NCI-H2227 (cell line): ENCODE data around the gene POFUT2.

Experiments used
- DNase-seq: peaks from one replicate; lab custom pipeline; 2025; ENCODE audit not compliant: unreplicated experiment; lab: John Stamatoyannopoulos, UW

POFUT2 gene

DNA sequence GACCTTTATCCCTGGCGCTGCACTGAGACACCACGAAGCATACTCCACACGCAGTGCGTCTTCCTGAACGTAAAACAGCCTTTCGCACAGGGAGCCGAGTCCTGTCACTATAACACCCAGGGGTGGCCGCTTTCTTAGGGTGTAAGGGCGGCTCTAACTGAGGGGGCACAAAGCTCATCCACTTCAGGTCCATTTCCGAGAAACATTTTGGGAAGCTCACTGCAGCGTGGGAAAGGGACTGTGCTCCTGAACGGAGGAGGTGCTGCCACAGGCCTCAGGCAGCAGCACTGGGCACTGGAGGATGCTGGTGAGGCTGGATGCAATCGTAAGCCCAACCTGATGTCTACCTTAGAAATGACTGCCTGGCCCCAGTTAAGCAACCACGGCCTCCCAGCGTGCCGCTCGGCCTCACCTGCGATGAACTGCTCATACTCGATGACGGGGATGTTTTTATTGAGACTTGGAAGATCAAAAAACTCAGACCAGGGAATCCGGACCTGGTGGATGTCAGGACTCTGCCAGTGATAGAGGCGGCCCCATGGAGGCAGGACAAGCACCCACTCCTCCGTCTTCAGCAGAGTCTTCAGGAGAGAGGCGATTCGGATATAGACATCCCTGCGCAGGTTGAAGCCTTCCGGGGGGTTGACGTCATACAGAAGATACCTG is 2.3 kb downstream of the POFUT2 start:
- no peak for DNase-seq

GRCh38 chr21:45284456-45284741 is 3.3 kb downstream of the POFUT2 start:
- no peak for DNase-seq

DNA sequence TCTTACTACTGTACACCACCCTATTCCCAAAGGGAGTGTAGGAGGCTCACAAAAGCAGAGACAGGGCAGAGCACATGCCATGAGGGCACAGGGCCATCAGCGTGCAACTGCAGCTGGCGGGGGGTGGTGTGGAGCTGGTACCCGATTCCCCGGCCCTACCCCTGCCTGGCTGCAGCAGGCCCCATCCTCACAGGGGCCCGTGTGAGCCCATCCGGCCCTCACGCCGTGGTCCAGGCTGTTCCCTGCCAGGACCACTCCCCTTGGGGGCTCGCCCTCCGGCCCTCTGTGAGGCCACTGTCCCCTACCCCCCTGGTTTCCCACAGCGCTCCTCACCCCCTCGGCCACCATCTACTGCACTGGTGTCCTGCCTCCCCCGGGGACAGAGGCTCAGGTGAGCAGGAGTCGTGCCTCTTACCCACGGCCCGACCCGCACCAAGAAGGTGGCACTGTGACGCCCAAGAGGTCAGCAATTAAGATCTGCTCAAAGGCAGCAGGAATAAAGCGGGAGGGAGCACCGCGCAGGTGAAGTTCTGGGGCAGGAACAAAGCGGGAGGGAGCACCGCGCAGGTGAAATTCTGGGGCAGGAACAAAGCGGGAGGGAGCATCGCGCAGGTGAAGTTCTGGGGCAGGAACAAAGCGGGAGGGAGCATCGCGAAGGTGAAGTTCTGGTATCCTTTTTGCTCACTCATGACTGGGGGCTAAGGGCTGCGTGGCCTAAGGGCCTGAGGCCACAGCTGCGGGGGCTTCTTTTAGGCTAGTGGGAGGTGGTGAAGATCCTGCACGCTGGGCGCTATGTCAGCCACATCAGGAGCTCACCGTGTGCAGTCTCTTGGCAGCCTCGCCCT is 3.9 kb downstream of the POFUT2 start:
- DNase-seq: no peak

- DNase-seq: no peak
These were observed 4.6 kb downstream of the POFUT2 start for GRCh38 chr21:45283035-45283610.

GRCh38 chr21:45282283-45283034 is 5.2 kb downstream of the POFUT2 start:
- no peak for DNase-seq

GRCh38 chr21:45281411-45282282 is 6.0 kb downstream of the POFUT2 start:
- no peak for DNase-seq

DNA sequence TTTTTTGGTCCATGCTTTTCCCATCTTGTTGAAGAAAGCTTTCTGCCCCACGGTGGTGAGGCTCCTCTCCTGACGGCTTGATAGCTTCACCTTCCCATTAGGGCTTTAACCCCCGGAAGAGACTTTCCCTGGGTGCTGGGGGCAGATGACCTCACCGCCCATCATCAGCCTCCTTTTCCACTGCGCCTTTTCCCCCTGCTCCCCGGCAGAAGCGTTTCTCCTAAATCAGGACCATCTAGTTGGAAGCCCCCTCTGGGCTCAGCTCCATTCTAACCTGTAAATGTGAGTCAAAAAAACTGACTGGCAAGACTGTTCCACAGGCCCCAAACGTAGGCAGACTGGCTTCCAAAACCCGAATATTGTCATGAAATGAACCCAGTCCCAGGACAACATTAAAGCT is 6.7 kb downstream of the POFUT2 start:
- no peak for DNase-seq

DNA sequence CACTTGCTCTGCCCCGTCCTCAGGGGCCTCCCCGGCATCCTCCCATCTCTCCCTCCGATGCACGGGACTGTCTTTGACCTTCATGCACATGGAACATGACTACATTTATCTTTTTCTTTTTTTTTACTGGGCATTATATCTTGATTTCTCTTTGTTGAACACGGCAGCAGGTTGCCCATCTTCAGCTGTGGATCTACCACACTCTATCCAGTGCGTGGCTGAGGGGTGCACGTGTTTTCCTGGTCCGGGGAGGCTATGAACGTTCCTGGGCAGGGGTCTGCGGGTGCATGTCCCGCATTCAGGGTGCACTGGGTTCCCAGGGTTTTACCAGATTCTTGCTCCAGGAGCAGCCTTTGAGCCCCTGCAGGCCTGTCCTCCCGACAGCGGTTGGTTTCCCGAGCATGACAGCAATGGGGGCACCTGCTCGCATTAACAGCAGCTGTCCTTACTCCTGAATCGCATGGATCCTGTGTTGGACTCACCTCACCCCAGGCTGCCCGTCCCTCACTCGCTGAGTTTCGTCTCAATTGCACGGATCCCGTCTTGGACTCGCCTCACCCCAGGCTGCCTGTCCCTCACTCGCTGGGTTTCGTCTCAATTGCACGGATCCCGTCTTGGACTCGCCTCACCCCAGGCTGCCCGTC is 7.4 kb downstream of the POFUT2 start:
- no peak for DNase-seq

DNA sequence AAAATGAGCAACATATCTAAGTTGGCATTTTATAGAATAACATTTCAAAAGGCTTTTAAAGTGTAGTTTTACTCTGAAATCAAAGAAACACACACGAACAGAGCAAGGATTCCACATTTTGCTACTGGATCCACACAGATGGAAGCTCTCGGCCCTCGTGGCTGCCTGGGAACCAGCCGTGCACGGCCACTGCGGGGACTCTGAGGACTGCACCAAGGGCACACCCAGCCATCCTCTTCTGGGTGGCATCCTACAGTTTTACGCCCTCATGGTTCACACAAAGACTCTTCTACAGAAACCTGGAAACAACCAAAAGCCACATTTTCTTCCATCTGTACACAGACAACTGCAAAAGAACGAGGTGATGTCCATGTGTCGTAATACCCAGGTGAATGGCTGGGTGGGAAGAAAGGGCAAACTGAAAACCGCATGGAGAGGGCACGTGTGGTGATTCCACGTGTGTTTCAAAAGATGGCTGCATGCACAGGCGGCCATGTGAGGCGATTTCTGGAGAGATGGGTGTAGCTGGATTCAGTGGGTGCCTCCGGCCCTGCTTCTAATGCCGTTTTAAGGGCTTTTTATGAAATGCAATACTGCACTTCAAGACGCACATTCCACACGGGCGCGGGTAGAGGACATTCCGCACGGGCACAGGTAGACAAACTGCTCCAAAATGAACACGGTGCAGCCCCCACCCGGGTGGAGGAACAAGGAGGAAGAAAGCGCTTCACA is 8.1 kb downstream of the POFUT2 start:
- DNase-seq: no peak

GRCh38 chr21:45278156-45278911 is 9.4 kb downstream of the POFUT2 start:
- no peak for DNase-seq

GRCh38 chr21:45277101-45278045 is 10.3 kb downstream of the POFUT2 start:
- DNase-seq: no peak

DNA sequence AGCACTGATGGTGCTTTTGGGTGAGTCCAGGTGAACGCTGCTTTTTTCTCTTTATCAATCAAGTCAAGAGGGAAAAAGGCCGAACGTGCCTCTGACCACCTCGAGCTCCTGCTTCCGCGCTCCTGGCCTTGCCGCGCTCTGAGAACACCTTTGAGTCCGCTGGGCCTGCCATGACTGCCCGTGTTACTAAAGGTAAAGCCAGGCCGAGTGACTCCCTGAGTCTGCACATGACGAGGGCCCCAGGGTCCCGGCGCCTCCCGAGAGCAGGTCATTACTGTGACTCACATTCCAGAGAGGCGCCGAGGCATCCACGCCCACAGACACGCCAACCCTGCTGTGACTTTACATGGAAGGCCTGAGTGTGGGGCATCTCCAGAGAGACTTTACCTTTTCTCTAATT is 11.1 kb downstream of the POFUT2 start:
- no peak for DNase-seq

GRCh38 chr21:45270306-45270821 is 17.3 kb downstream of the POFUT2 start:
- no peak for DNase-seq

DNA sequence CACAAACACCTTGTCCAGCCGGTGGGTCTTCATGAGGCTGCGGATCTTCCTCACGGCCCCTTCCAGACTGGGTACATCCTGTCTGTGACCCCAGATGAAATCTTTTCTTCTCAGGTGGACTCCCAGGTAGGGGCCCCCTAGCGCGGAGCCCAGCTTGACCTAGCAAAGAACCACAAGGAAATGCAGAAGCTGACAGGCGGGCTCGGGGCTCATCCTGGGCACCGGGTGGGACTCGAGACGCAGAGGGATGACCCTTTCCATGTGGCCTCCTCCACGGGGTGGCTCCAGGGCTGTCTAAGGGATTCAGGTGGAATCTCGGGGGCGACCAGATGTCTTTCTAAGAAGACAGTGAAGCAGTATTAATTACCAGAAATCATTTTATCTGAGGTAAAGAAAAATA is 17.8 kb downstream of the POFUT2 start:
- DNase-seq: no peak

DNA sequence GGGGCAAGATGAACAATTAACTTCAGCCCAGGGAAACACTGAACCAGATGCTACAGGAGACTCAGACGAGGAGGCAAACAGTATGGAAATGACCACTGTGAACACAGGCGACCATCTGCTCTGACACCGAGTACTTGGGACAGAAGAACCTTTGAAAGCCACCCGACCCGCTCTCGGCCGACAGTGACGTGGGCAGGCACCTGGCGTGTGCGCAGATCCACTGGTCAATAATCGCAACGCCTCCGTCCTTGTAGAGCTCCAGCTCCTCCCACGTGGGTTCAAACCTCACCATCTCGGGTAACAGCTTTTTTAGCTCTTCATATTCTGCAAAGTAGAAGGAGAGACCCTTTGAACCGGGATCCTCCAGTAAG is 20.3 kb downstream of the POFUT2 start:
- DNase-seq: no peak

DNA sequence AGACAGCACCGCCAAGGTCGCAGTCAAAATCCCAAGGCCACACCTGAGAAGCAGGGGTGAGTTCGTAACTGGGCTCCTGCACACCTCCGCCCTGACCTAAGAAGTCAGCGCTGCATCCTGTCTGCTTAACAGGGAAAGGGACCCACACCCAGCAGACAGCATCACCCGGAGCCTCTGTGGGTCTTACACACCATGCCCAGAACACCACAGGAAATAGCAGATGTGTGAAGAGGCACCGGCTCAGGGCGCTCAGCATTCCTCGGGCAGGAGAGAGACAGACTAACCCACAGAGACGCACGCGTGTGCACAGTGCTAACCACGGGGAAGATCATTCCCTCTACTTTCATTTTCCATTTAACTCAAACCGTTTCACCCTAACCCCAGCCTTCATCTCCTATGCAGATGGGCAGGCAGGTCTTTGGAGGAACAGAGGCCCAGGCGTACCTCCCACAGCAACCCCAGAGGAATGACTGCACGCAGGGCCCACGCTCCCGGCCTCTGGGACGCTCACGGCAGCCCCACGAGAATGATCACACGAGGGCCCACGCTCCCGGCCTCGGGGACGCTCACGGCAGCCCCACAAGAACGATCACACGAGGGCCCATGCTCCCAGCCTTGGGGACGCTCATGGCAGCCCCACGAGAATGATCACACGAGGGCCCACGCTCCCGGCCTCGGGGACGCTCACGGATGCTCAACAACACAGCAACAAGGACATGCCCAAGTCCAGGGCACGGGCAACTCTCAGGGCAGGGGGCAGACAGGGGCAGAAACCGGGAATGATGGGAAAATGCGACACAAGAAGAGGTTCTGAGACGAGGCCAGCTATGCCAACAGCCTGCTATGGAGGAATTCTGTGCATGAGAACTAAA is 20.9 kb downstream of the POFUT2 start:
- no peak for DNase-seq
